ENCODE results near the gene TADA3. TPM values are rescaled to one million over a fixed set of nuclear protein-coding genes. Genes with fewer than 3 reads are reported as not detected.

Gene TADA3
- total RNA-seq, 1 experiment from 2014 or later: 49.2 TPM

- ChIA-PET POLR2A (interaction anchor here (0.7 kb wide), 1 partner anchor 19 kb away, joined by 8 read pairs; no protein-coding TSS in a partner anchor), CTCF (no interaction called here)
- no peaks in the 10 kb centered on the region for H3K4me1 Mint-ChIP-seq (ENCODE audit: low read depth, unreplicated experiment)
- Histone ChIP-seq H3K4me1 (no peaks in the 10 kb centered on the region), H3K36me3 (ENCODE audit: control insufficient read depth, insufficient read depth, low read length) (peaks cover 8% of the 10 kb centered on the region), H3K4me3 (ENCODE audit: low read depth, low read length) (no peak overlapping the region), H3K27me3 (replicated peaks; ENCODE audit: control insufficient read depth, insufficient read depth, low read length) (no peaks in the 10 kb centered on the region), H3K9me3 (no peaks in the 10 kb centered on the region)
- peaks cover 88% of the 10 kb centered on the region for H3K36me3 Mint-ChIP-seq (ENCODE audit: insufficient read depth, unreplicated experiment)
- intact Hi-C loops (cut with micrococcal nuclease; ENCODE audit: unreplicated experiment): no loop called here
- no peaks in the 10 kb centered on the region for H3K27me3 Mint-ChIP-seq (ENCODE audit: insufficient read depth, unreplicated experiment)
- no peak overlapping the region for H3K27ac Mint-ChIP-seq (ENCODE audit: unreplicated experiment)
- no peak overlapping the region for H3K4me3 Mint-ChIP-seq (ENCODE audit: unreplicated experiment)
- no TSS peak for BruUV-seq (replicated peaks)
- H3K9me3 Mint-ChIP-seq (ENCODE audit: unreplicated experiment): no peaks in the 10 kb centered on the region
- DNase-seq: no peak
- TF ChIP-seq CTCF (IDR thresholded peaks at IDR 0.05; ENCODE audit: insufficient read depth in 1 of 2, low read depth in 1 of 2, low read length in 1 of 2, severe bottlenecking in 1 of 2, unreplicated experiment in 1 of 2): no peak
Observed at GRCh38 chr3:9797196-9797945, 5.1 kb upstream of the TADA3 start.

GRCh38 chr3:9795207-9795606, 2.9 kb upstream of the TADA3 start:
- Mint-ChIP-seq H3K27me3 (ENCODE audit: insufficient read depth, unreplicated experiment) (no peaks in the 10 kb centered on the region), H3K36me3 (ENCODE audit: insufficient read depth, unreplicated experiment) (peaks cover 84% of the 10 kb centered on the region), H3K4me1 (ENCODE audit: low read depth, unreplicated experiment) (peaks cover 6% of the 10 kb centered on the region), H3K9me3 (ENCODE audit: unreplicated experiment) (no peaks in the 10 kb centered on the region), H3K4me3 (ENCODE audit: unreplicated experiment) (peak overlapping the region; percentile 54), H3K27ac (ENCODE audit: unreplicated experiment) (peak overlapping the region; percentile 19)
- Histone ChIP-seq H3K27me3 (replicated peaks; ENCODE audit: control insufficient read depth, insufficient read depth, low read length) (no peaks in the 10 kb centered on the region), H3K9me3 (no peaks in the 10 kb centered on the region), H3K4me3 (ENCODE audit: low read depth, low read length) (no peak overlapping the region), H3K4me1 (0 out of 2 replicates have a peak, but pooled peaks cover 6% of the 10 kb centered on the region), H3K36me3 (ENCODE audit: control insufficient read depth, insufficient read depth, low read length) (peaks cover 6% of the 10 kb centered on the region)
- no TSS peak for BruUV-seq (replicated peaks)
- TF ChIP-seq CTCF (IDR thresholded peaks at IDR 0.05; ENCODE audit: insufficient read depth in 1 of 2, low read depth in 1 of 2, low read length in 1 of 2, severe bottlenecking in 1 of 2, unreplicated experiment in 1 of 2): no peak
- no peak for DNase-seq
- intact Hi-C loops (cut with micrococcal nuclease; ENCODE audit: unreplicated experiment): no loop called here
- POLR2A ChIA-PET: no interaction called here
- CTCF ChIA-PET: no interaction called here

- Mint-ChIP-seq H3K9me3 (ENCODE audit: unreplicated experiment) (no peaks in the 10 kb centered on the region), H3K4me3 (ENCODE audit: unreplicated experiment) (peak overlapping the region; percentile 92), H3K27me3 (ENCODE audit: insufficient read depth, unreplicated experiment) (no peaks in the 10 kb centered on the region), H3K27ac (ENCODE audit: unreplicated experiment) (no peak overlapping the region), H3K4me1 (ENCODE audit: low read depth, unreplicated experiment) (peaks cover 6% of the 10 kb centered on the region), H3K36me3 (ENCODE audit: insufficient read depth, unreplicated experiment) (peaks cover 77% of the 10 kb centered on the region)
- Histone ChIP-seq H3K4me1 (0 out of 2 replicates have a peak, but pooled peaks cover 6% of the 10 kb centered on the region), H3K9me3 (no peaks in the 10 kb centered on the region), H3K4me3 (ENCODE audit: low read depth, low read length) (no peak overlapping the region), H3K36me3 (ENCODE audit: control insufficient read depth, insufficient read depth, low read length) (peaks cover 4% of the 10 kb centered on the region), H3K27me3 (replicated peaks; ENCODE audit: control insufficient read depth, insufficient read depth, low read length) (no peaks in the 10 kb centered on the region)
- intact Hi-C loops (cut with micrococcal nuclease; ENCODE audit: unreplicated experiment): no loop called here
- BruUV-seq (replicated peaks): no TSS peak
- DNase-seq: no peak
- POLR2A ChIA-PET: no interaction called here
- CTCF ChIA-PET: no interaction called here
- TF ChIP-seq CTCF (IDR thresholded peaks at IDR 0.05; ENCODE audit: insufficient read depth in 1 of 2, low read depth in 1 of 2, low read length in 1 of 2, severe bottlenecking in 1 of 2, unreplicated experiment in 1 of 2): no peak
Observed at GRCh38 chr3:9794400-9794799, 2.1 kb upstream of the TADA3 start.
